ENCODE measurements around the gene SLC36A3.
A peak's percentile ranks its signal among the peaks of the same experiment; 100 is the strongest.
"Not testable (repeated sequence)": the region's sequence is repeated elsewhere in the genome, so short reads cannot be mapped to it uniquely, and the experiment has no call there.

Gene SLC36A3

DNA sequence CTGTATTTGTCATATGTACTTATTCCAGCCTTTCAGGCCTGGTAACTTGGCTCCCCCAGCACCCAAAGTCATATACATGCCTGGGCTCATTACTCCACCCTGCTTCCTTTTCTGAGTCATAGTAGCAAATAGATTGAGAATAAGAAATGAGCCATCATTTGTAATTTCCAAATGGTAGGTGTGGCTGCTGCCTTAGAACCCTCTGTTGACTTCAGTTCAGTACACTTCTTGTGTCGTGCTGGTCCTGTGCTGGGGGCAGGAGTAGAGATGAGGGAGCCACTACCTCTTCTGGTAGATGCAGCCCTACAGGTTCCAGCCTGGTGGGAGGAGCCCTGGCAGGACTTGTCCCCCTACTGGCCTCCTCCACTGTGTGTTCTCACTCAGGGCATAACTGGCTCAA is 39.5 kb downstream of the SLC36A3 start:
- no peak for DNase-seq (ENCODE audit: low read depth in 1 of 2, low spot score in 1 of 2)

GRCh38 chr5:151262532-151262931 is 41.0 kb downstream of the SLC36A3 start:
- no peak for DNase-seq (ENCODE audit: low read depth in 1 of 2, low spot score in 1 of 2)

DNA sequence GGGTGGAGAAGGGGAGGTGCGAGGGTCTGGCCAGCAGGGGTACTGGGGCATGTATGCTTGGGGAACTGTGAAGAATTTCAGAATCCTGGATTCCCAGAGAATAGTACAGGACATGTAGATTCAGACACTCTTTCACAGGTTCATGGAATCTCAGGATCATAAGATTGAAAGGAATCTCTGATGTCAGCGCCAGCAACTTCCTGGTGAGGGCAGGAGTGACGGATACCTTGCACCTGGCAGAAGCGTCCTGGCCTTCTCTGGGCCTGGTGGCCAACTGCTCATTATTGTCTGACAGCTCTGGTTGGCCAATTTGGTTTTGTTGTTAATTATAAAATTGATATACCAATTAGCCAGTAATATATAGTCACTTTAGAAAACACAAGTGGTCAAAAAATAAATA is 43.6 kb downstream of the SLC36A3 start:
- no peak for DNase-seq (ENCODE audit: low read depth in 1 of 2, low spot score in 1 of 2)

GRCh38 chr5:151258816-151259215 is 44.8 kb downstream of the SLC36A3 start:
- DNase-seq (ENCODE audit: low read depth in 1 of 2, low spot score in 1 of 2): no peak

- no peak for DNase-seq (ENCODE audit: low read depth in 1 of 2, low spot score in 1 of 2)
These were observed 45.4 kb downstream of the SLC36A3 start for GRCh38 chr5:151258201-151258611.

- no peak for DNase-seq (ENCODE audit: low read depth in 1 of 2, low spot score in 1 of 2)
These were observed 45.8 kb downstream of the SLC36A3 start for GRCh38 chr5:151257731-151258181.

DNA sequence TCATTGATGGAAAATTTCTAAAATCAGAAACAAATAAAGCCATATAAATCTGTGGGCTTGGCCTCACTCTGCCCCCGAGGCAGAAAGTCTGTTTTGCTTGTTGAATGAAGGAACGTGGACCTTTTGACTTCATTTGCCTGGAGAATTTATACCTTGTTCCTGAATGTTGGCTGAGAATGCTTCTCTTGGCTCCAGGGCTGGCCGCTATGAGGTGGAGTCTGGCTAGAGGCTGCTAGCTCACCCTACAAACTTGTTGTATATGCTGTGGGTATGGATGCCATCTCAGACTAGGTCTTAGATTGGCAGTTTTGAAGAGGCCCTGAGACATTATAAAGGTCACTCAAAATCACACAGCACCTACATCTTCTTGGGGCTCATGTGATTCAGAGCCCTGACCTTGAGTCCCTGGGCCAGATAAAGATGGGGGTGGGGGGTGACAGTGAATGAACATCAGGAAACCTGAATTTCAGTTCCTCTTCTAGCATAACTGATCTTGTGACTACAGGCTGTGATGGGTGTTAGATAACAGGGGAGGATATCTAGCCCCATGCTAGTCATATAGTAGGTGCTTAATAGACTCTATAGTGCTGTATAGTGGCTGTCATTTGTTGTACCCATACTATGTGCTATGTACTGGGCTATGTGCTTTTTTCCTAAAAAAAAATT is 47.8 kb downstream of the SLC36A3 start:
- DNase-seq (ENCODE audit: low read depth in 1 of 2, low spot score in 1 of 2): no peak

DNA sequence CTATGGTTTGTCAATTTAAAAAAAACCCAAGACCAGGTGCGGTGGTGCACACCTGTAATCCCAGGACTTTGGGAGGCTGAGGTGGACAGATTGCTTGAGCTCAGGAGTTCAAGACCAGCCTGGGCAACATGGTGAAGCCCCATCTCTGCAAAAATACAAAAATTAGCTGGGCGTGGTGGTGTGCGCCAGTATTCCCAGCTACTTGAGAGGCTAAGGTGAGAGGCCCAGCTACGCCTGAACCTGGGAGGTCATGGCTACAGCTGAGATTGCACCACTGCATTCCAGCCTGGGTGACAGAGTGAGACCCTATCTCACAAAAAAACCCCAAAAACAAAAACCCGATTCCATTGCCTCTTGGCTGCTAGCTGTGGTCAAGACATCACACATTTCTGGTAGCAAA is 48.6 kb downstream of the SLC36A3 start:
- DNase-seq (ENCODE audit: low read depth in 1 of 2, low spot score in 1 of 2): not testable (repeated sequence)

DNA sequence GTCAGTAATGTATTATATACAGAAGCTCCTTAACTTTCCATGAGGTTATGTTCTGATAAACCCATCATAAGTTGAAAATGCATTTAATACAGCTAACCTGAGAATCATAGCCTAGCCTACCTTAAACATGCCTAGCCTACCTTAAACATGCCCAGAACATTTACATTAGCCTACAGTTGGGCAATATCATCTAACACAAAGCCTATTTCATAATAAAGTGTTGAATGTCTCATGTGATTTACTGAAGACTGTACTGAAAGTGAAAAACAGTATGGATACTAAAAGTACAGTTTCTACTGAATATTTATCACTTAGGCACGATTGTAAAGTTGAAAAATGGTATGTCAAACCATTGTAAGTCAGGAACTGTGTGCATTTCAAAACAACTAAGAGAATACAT is 49.0 kb downstream of the SLC36A3 start:
- DNase-seq (ENCODE audit: low read depth in 1 of 2, low spot score in 1 of 2): no peak

DNA sequence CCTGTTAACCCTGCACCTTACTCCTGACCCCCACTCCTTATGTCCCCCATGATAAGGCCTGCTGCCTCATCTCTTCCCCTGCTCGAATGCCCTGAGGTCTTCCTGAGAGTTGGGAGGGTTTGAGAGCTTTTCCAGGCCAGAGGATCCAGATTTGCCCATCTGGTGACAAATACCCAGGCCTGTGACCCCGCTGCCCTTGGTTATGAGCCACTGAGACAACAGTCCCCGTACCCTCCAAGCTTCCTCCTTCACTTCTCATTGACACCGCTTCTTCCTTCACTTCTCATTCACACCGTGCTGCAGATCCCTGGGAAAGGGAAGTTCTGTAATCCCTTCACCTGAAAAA is 50.0 kb downstream of the SLC36A3 start:
- no peak for DNase-seq (ENCODE audit: low read depth in 1 of 2, low spot score in 1 of 2)

DNA sequence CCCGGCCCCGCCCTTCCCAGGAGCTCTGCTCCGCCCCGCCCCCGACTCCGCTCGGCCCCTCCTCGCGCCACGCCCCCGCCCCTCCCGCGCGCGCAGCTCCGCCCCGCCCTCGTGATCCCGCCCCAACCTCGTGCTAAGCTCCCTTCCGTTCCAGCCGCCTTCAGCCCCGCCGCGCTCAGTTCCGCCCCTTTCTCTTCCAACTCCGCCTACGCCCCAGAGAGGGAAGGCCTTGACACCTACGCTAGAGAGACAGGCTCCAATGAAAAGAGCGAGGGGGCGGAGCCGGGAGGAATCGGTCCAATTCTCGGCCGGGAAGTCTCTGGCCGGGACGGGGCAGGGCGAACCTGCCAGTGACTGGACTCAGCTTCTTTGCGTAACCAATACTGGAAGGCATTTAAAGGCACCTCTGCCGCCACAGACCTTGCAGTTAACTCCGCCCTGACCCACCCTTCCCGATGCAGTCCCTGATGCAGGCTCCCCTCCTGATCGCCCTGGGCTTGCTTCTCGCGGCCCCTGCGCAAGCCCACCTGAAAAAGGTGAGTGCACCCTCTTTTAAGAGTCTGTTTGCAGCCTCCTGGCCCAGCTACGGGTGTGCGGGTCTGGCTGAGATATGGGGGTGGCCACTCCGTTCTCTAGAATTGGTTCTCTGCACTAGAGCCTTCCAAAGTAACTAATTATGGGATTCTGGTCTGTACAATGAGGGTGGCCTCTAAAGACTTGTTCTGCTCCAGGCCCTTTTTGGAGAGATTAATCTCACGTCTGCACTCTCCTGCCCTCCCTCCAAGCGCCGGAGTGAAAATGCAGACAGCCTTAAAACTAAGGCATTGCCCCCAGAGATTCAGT is 50.6 kb downstream of the SLC36A3 start, which contains the start of gene GM2A:
TSS of gene GM2A (plus strand) at position 424 of the 843 bp plus-strand sequence. CDS start at position 456, 32 bp downstream.
- peak; percentile 95 to 98 for DNase-seq (ENCODE audit: low read depth in 1 of 2, low spot score in 1 of 2)

GRCh38 chr5:151251621-151252020 is 51.9 kb downstream of the SLC36A3 start:
- DNase-seq (ENCODE audit: low read depth in 1 of 2, low spot score in 1 of 2): no peak

DNA sequence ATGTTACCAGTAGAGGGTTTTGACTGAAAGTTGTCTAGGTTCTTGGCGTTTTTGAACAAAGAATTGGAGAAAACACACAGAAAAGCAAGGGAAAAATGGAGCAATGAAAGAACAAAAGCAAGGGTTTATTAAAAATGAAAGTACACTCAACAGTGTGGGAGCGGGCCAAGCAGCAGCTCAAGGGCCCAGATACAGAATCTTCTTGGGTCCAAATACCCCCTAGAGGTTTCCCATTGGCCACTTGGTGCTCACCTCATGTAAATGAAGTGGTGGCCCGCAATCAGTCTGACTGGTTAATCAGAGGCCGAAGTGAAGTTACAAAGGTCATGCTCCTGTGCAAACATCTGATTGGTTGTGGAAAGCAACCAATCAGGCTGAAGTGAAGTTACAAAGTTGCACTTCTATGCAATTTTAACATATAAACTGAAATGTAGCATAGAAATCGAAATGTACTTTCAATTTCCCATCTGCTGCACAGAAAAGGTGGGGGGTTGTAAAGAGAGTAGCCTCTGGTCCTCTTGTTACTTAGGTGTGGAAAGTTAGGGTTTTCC is 52.5 kb downstream of the SLC36A3 start:
- DNase-seq (ENCODE audit: low read depth in 1 of 2, low spot score in 1 of 2): no peak

- no peak for DNase-seq (ENCODE audit: low read depth in 1 of 2, low spot score in 1 of 2)
These were observed 53.1 kb downstream of the SLC36A3 start for GRCh38 chr5:151250346-151251000.

GRCh38 chr5:151249281-151249680 is 54.3 kb downstream of the SLC36A3 start:
- no peak for DNase-seq (ENCODE audit: low read depth in 1 of 2, low spot score in 1 of 2)

GRCh38 chr5:151248651-151249050 is 54.9 kb downstream of the SLC36A3 start:
- no peak for DNase-seq (ENCODE audit: low read depth in 1 of 2, low spot score in 1 of 2)

GRCh38 chr5:151245680-151246219 is 57.8 kb downstream of the SLC36A3 start:
- DNase-seq (ENCODE audit: low read depth in 1 of 2, low spot score in 1 of 2): no peak

- DNase-seq (ENCODE audit: low read depth in 1 of 2, low spot score in 1 of 2): no peak
These were observed 59.4 kb downstream of the SLC36A3 start for GRCh38 chr5:151244206-151244605.

- DNase-seq (ENCODE audit: low read depth in 1 of 2, low spot score in 1 of 2): no peak
These were observed 60.0 kb downstream of the SLC36A3 start for GRCh38 chr5:151243564-151243963.

DNA sequence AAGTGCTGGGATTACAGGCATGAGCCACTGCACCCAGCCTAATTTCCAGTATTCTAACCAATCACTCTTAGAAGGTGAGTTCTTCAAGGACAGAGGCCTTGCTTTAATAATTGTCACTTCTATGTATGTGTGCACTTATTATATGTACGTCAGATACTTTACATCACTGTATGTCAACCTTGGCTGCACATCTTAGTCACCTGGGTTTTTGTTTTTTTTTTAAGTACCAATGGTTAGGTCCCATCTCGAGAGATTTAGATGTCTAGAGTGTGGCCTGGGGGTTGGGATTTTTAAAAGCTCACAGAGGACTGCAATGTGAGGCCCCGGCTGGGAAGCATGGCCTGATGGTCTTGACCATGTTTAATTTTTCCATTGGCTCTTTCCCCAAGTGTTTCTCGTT is 60.4 kb downstream of the SLC36A3 start:
- no peak for DNase-seq (ENCODE audit: low read depth in 1 of 2, low spot score in 1 of 2)

DNA sequence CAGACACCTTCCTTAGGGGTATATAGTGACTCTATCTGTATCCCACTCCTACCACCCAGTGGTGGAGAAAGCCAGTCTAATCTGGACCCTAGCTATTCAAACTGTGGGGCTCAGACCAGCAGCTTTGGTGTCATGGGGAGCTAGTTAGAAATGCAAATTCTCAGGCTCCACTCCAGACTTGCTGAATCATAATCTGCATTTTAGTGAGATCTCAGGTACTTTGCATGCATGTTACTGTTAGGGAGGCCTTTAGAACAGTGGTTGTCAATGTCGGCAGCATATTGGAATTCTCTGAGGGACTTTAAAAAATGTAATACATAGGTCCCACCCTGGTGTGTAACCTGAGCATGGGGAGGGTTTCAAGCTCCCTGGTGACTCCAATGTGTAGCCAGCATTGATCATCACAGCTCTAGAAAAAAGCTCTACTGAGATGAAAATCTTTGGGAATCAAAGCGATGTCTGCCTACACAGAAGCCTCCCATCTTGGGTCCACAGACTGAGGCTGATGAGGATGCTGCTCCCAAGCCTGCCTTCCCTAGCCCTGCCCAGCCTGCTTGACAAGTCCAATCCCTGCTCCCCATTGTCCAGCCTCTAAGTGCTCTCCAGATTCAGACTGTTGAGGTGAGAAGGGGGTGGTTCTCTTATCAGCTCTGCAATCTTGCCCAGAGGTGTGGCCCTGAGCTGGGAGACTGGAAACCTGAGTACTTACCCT is 62.5 kb downstream of the SLC36A3 start:
- DNase-seq (ENCODE audit: low read depth in 1 of 2, low spot score in 1 of 2): no peak

Measured in activated CD4-positive, alpha-beta T cell treated with anti-CD3 and anti-CD28 coated beads, Interleukin-2, amount 50 U/mL, for 24 hours (primary cell).